Keratinocyte (primary cell): ENCODE data around the gene SLAIN2. TPM values are rescaled to one million over a fixed set of nuclear protein-coding genes. Genes with fewer than 3 reads are reported as not detected.

Experiments
- DNase-seq: peaks from one replicate; pipeline ENCODE4 v3.0.0-alpha.2; 2011; ENCODE audit warnings: low read depth, missing footprints, low spot score
- FAIRE-seq: peaks from 2 replicates; lab custom pipeline; 2011; peaks lifted over from hg19 to GRCh38; lab: Jason Lieb, UNC
- H2AFZ ChIP-seq: 2 replicates; pipeline ENCODE4 v1.6.0; 2012; ENCODE audit warnings: low read length, control low read depth, inconsistent platforms; ENCODE audit not compliant: control insufficient read depth
- H3K27ac ChIP-seq: 2 replicates; pipeline ENCODE4 v1.5.1; 2011; ENCODE audit warnings: low read length; ENCODE audit not compliant: control insufficient read depth, insufficient read depth
- H3K27me3 ChIP-seq: 3 replicates; pipeline ENCODE4 v1.6.0; 2011; ENCODE audit warnings: low read length; ENCODE audit not compliant: control insufficient read depth, insufficient read depth; ENCODE audit errors: extremely low read depth
- H3K36me3 ChIP-seq, 2 experiments: 2 replicates in 1 of 2; 3 replicates in 1 of 2; pipeline ENCODE4 v1.5.1; 2011; ENCODE audit warnings: low read length in 2 of 2, mild to moderate bottlenecking in 1 of 2; ENCODE audit not compliant: control insufficient read depth in 2 of 2, insufficient read depth in 2 of 2; ENCODE audit errors: extremely low read depth in 1 of 2
- H3K4me1 ChIP-seq: 3 replicates; pipeline ENCODE4 v1.5.1; 2011; ENCODE audit warnings: low read length; ENCODE audit not compliant: control insufficient read depth, insufficient read depth; ENCODE audit errors: extremely low read depth
- H3K4me2 ChIP-seq: 3 replicates; pipeline ENCODE4 v1.6.0; 2011; ENCODE audit warnings: low read depth, low read length; ENCODE audit not compliant: control insufficient read depth, insufficient read depth; ENCODE audit errors: extremely low read depth
- H3K4me3 ChIP-seq, 3 experiments: fragments of 200-600 bp in 1 of 3; sonication (generic) in 1 of 3; 2 replicates in 2 of 3; 3 replicates in 1 of 3; pipeline ENCODE4 v1.5.1; 2011 to 2016; ENCODE audit warnings: low read length in 3 of 3, mild to moderate bottlenecking in 3 of 3, control low read depth in 2 of 3, inconsistent platforms in 1 of 3, low read depth in 1 of 3, mixed read lengths in 1 of 3, mixed run types in 1 of 3, moderate library complexity in 1 of 3; ENCODE audit not compliant: control insufficient read depth in 2 of 3, insufficient read depth in 2 of 3; ENCODE audit errors: extremely low read depth in 1 of 3
- H3K79me2 ChIP-seq: 2 replicates; pipeline ENCODE4 v1.6.0; 2012; ENCODE audit warnings: low read length; ENCODE audit not compliant: control insufficient read depth, insufficient read depth
- H3K9ac ChIP-seq: 3 replicates; pipeline ENCODE4 v1.6.0; 2011; ENCODE audit warnings: low read length; ENCODE audit not compliant: control insufficient read depth, insufficient read depth; ENCODE audit errors: extremely low read depth
- H3K9me1 ChIP-seq: 3 replicates; pipeline ENCODE4 v1.6.0; 2011; ENCODE audit warnings: low read length; ENCODE audit not compliant: control insufficient read depth, insufficient read depth; ENCODE audit errors: extremely low read depth
- H3K9me3 ChIP-seq: 2 replicates; pipeline ENCODE4 v1.5.1; 2012; ENCODE audit warnings: low read depth, low read length; ENCODE audit not compliant: control insufficient read depth
- H4K20me1 ChIP-seq: 3 replicates; pipeline ENCODE4 v1.6.0; 2011; ENCODE audit warnings: low read length; ENCODE audit not compliant: control insufficient read depth, insufficient read depth; ENCODE audit errors: extremely low read depth
- EZH2 ChIP-seq: IDR thresholded peaks from one replicate; pipeline ENCODE4 v1.6.1; 2012; ENCODE audit warnings: inconsistent platforms, mild to moderate bottlenecking, low read length, moderate library complexity
- dilution Hi-C: fragments of 300-500 bp; cut with MboI; formaldehyde crosslinking; loops from one replicate; pipeline ENCODE4 v1.7.0; 2020; ENCODE audit warnings: low sequenced_read_pairs; ENCODE audit not compliant: extremely low pct_ligation_motif_present
- polyA plus RNA-seq, 5 experiments: library from polyadenylated mRNA; depleted of rRNA in 3 of 5; stranded (reverse) in 3 of 5; stranded (forward) in 1 of 5; unstranded in 1 of 5; fragments of >200 nt; gene quantifications; 1 replicate in 1 of 5; 2 replicates in 3 of 5; 3 replicates in 1 of 5; pipeline versions ENCODE4 v1.2.1 to v1.2.3, GENCODE V29; 2011 to 2012; ENCODE audit warnings: missing spikeins in 2 of 5, low read depth in 1 of 5, low replicate concordance in 1 of 5
- TF ChIP-seq, protein P1 (sequence below), 3 experiments: IDR thresholded peaks in 1 of 3; conservative IDR thresholded peaks in 1 of 3; optimal IDR thresholded peaks in 1 of 3; 2 replicates in 2 of 3; 3 replicates in 1 of 3; pipeline versions ENCODE3 to v1.5.1; 2011; ENCODE audit warnings: low read length in 3 of 3, mild to moderate bottlenecking in 3 of 3, moderate library complexity in 2 of 3, control low read depth in 1 of 3, inconsistent platforms in 1 of 3; ENCODE audit not compliant: insufficient read depth in 2 of 3; ENCODE audit errors: extremely low read depth in 1 of 3

Gene SLAIN2
- polyA plus RNA-seq, 1 donor (not counting 4 experiments of a cell fraction or from before 2014, with no cell fraction given) = 72.4 TPM

GRCh38 chr4:48329976-48330375, 11.4 kb upstream of the SLAIN2 start:
- DNase-seq = no peak
- dilution Hi-C loops = no loop called here
- H2AFZ ChIP-seq = no peak overlapping the region

GRCh38 chr4:48331577-48332330, 9.6 kb upstream of the SLAIN2 start:
- no peaks in the 10 kb centered on the region for H3K9me1 ChIP-seq
- no peaks in the 10 kb centered on the region for H3K27me3 ChIP-seq
- FAIRE-seq = peak; percentile 83
- DNase-seq = peak; percentile 93
- H3K9ac ChIP-seq = peak overlapping the region; percentile 0
- H3K4me1 ChIP-seq = peaks cover 47% of the 10 kb centered on the region
- H3K4me2 ChIP-seq = peak overlapping the region; percentile 11
- dilution Hi-C loops = no loop called here
- no peaks in the 10 kb centered on the region for H3K36me3 ChIP-seq
- peak overlapping the region; percentile 55 for H3K27ac ChIP-seq
- H3K79me2 ChIP-seq = no peaks in the 10 kb centered on the region
- no peaks in the 10 kb centered on the region for H4K20me1 ChIP-seq
- H2AFZ ChIP-seq = peak overlapping the region; percentile 1
- TF ChIP-seq EZH2 = no peak
- TF ChIP-seq, protein P1, sequence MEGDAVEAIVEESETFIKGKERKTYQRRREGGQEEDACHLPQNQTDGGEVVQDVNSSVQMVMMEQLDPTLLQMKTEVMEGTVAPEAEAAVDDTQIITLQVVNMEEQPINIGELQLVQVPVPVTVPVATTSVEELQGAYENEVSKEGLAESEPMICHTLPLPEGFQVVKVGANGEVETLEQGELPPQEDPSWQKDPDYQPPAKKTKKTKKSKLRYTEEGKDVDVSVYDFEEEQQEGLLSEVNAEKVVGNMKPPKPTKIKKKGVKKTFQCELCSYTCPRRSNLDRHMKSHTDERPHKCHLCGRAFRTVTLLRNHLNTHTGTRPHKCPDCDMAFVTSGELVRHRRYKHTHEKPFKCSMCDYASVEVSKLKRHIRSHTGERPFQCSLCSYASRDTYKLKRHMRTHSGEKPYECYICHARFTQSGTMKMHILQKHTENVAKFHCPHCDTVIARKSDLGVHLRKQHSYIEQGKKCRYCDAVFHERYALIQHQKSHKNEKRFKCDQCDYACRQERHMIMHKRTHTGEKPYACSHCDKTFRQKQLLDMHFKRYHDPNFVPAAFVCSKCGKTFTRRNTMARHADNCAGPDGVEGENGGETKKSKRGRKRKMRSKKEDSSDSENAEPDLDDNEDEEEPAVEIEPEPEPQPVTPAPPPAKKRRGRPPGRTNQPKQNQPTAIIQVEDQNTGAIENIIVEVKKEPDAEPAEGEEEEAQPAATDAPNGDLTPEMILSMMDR (optimal IDR thresholded peaks at IDR 0.05 in 1 of 3, IDR thresholded peaks at IDR 0.05 in 1 of 3, conservative IDR thresholded peaks at IDR 0.05 in 1 of 3; ENCODE audit: extremely low read depth in 1 of 3, insufficient read depth in 2 of 3, low read length in 3 of 3) = no peak
- no peak overlapping the region for H3K4me3 ChIP-seq
- H3K9me3 ChIP-seq = no peaks in the 10 kb centered on the region

More at GRCh38 chr4:48329976-48330375, 11.4 kb upstream of the SLAIN2 start:
- Histone ChIP-seq H3K79me2 (no peaks in the 10 kb centered on the region), H3K27me3 (no peaks in the 10 kb centered on the region), H3K36me3 (no peaks in the 10 kb centered on the region), H3K4me2 (peak overlapping the region; percentile 54), H4K20me1 (no peaks in the 10 kb centered on the region), H3K27ac (peak overlapping the region; percentile 29), H3K9me1 (no peaks in the 10 kb centered on the region), H3K9ac (peak overlapping the region; percentile 31), H3K9me3 (no peaks in the 10 kb centered on the region), H3K4me1 (peaks cover 45% of the 10 kb centered on the region), H3K4me3 (peak overlapping the region in 1 of 3 experiments; percentile 37)
- TF ChIP-seq, protein P1 (optimal IDR thresholded peaks at IDR 0.05 in 1 of 3, IDR thresholded peaks at IDR 0.05 in 1 of 3, conservative IDR thresholded peaks at IDR 0.05 in 1 of 3; ENCODE audit: extremely low read depth in 1 of 3, insufficient read depth in 2 of 3, low read length in 3 of 3) = no peak
- TF ChIP-seq EZH2 = no peak
- FAIRE-seq = no peak
